Skeletal muscle satellite cell (primary cell): ENCODE data around the gene RBM20.
"Not testable (repeated sequence)": the region's sequence is repeated elsewhere in the genome, so short reads cannot be mapped to it uniquely, and the experiment has no call there.

Source experiments
- H3K27me3 ChIP-seq: 2 replicates; pipeline ENCODE4 v1.7.0; 2013; ENCODE audit warnings: low read length; ENCODE audit not compliant: control insufficient read depth, insufficient read depth
- H3K36me3 ChIP-seq: 2 replicates; pipeline ENCODE4 v1.7.0; 2013; ENCODE audit warnings: mild to moderate bottlenecking, control low read depth, low read length; ENCODE audit not compliant: insufficient read depth
- H3K4me1 ChIP-seq: 2 replicates; pipeline ENCODE4 v1.7.0; 2013; ENCODE audit warnings: low read length; ENCODE audit not compliant: control insufficient read depth, insufficient read depth
- H3K4me2 ChIP-seq: 2 replicates; pipeline ENCODE4 v1.7.0; 2013; ENCODE audit warnings: mild to moderate bottlenecking, low read length
- H3K4me3 ChIP-seq: 2 replicates; pipeline ENCODE4 v1.7.0; 2013; ENCODE audit warnings: low read length
- H3K9ac ChIP-seq: 2 replicates; pipeline ENCODE4 v1.7.0; 2013; ENCODE audit warnings: mild to moderate bottlenecking, low read depth, low read length, moderate library complexity
- H3K9me3 ChIP-seq: replicated peaks from 2 replicates; pipeline ENCODE4 v1.7.0; 2013; ENCODE audit warnings: mild to moderate bottlenecking, control low read depth, low read length

The RBM20 gene

DNA sequence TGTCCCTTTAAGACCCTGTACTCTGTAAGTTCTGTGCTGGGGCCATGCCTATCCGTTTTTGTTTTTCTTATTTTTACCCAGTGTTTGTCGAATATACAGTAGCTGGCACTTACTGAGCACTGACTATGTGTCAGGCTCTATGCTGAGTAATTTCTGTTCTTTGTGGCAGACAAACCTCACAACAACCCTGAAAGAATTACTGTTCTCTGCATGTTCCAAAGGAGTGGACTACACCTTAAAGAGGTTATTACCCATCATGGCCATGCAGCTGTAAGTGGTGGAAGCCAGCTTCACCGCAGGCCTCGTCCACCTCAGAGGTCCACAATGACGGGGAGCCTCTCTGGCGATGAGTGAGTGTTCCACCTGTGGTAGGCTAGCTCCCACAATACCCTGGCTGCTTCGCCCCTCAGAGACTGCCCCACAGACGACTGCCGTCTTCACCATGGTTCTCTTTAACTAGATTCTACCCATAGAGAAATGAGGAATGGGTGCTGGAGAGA is 30.1 kb upstream of the RBM20 start:
- Histone ChIP-seq H3K27me3 (peaks cover 8% of the 10 kb centered on the region), H3K9ac (no peak overlapping the region), H3K4me2 (no peak overlapping the region), H3K36me3 (no peaks in the 10 kb centered on the region), H3K4me3 (no peak overlapping the region), H3K4me1 (no peaks in the 10 kb centered on the region), H3K9me3 (no peaks in the 10 kb centered on the region)

DNA sequence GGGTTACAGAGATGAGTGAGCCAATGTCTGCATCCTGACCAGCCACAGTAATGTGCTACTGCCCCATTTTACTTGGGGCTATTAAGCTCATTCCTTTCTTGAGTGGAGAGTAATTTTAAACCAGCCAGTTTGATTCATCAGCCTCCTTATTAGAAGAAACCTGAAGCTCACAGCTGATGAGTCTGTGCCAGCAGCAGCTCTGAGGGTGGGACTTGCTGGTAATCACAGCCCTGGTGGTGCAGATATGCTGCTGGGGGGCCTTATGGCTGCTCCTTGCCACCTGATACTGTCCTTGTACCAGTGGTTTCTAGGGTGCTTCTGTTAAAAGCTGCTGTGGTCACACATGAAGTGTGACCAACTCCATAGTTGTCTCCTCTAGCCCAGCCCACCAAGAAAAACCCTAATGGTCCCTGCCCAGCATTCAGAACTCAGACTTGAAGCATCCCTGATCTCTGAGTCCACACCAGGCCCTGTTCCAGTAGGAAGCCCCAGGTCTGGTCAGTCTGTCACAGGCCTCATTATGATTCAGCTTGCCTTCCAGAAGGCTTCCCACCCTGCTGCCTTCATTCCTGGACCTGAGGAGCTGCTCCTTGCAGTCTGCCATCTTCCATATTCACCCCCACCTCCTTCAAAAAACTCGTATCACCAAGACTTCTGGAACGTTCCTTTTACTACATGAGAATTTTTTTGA is 28.9 kb upstream of the RBM20 start:
- no peaks in the 10 kb centered on the region for H3K4me1 ChIP-seq
- no peaks in the 10 kb centered on the region for H3K36me3 ChIP-seq
- H3K9me3 ChIP-seq = no peaks in the 10 kb centered on the region
- no peak overlapping the region for H3K4me2 ChIP-seq
- peaks cover 14% of the 10 kb centered on the region for H3K27me3 ChIP-seq
- H3K4me3 ChIP-seq = no peak overlapping the region
- H3K9ac ChIP-seq = no peak overlapping the region

DNA sequence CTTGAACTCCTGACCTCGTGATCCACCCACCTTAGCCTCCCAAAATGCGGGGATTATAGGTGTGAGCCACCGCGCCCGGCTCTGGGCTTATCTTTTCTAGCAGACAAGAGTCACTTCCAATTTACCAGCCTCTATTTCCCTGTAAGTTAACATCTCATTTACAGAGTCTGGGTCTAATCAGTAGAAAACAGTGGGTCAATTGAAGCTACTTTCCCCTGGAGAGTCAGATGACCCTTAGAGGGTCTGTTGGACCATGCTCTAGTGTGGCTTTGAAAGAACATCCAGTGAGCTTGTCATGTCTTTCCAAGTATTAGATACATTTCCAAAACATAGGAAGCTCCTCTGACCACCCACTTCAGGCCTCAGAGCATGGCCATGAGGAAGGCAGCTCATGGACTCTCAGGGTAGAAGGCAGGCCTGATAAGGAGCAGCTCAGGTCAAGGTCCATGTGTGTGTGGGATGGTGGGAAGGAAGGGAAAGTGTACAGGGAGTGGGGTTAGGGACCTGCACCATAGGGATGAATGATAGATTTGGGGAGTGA is 27.6 kb upstream of the RBM20 start:
- Histone ChIP-seq H3K4me3 (no peak overlapping the region), H3K36me3 (no peaks in the 10 kb centered on the region), H3K4me1 (no peaks in the 10 kb centered on the region), H3K9me3 (no peaks in the 10 kb centered on the region), H3K9ac (no peak overlapping the region), H3K4me2 (no peak overlapping the region), H3K27me3 (peaks cover 14% of the 10 kb centered on the region)

DNA sequence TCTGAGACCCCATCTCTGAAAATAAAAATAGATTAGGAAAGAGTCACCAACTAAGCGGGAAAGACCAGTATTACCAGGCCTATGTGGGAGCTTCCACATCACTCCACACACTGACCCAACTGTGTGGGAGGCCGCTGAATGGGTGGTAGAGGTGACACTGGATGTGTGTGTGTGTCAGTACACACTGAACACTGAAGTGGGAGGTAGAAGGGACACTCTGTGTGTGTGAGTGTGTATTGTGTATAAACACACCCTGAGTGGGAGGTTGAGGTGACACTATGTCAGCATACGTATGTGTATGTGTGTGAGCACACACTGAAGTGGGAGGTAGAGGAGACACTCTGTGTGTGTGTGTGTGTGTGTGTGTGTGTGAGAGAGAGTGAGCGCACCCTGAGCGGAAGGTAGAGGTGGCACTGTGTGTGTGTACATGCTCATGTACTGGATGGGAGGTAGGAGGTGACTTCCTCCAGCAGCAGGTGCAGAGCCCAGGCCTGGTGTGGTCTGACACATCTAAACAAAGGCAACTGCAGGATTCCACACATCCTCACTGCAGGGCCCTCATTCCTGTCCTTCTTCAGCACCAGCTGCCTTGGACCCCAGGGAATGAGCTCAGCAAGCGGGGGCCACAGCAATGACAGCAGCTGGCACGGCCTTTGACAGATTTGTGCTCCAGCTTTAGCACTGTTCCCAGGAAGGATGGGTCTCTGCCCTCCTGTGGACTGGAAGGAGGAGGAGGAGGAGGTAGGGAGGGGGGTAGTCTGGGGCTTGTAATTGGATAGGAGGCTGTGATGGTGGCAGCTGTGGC is 26.5 kb upstream of the RBM20 start:
- Histone ChIP-seq H3K27me3 (peaks cover 14% of the 10 kb centered on the region), H3K4me2 (no peak overlapping the region), H3K9me3 (no peaks in the 10 kb centered on the region), H3K9ac (no peak overlapping the region), H3K4me3 (no peak overlapping the region), H3K36me3 (no peaks in the 10 kb centered on the region), H3K4me1 (no peaks in the 10 kb centered on the region)

DNA sequence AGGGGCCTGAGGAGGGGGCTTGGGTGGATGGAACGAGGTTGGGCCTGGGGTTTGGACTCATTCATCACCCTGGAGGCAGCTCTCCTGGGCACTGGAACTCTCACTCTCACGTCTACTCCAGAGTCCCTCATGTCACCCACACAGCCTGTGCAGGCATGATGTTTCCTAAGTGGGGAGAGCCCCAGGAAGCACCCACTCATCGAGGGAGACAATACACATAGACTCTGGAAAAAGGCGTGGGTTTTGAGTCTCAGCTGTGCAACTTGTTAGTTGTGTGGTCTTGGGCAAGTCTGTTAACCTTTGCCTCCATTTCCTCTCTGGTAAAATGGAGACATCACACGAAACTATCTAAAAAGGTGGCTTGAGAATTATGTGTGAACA is 25.9 kb upstream of the RBM20 start:
- peaks cover 14% of the 10 kb centered on the region for H3K27me3 ChIP-seq
- H3K9me3 ChIP-seq = no peaks in the 10 kb centered on the region
- no peaks in the 10 kb centered on the region for H3K36me3 ChIP-seq
- no peaks in the 10 kb centered on the region for H3K4me1 ChIP-seq
- no peak overlapping the region for H3K4me2 ChIP-seq
- no peak overlapping the region for H3K9ac ChIP-seq
- no peak overlapping the region for H3K4me3 ChIP-seq

DNA sequence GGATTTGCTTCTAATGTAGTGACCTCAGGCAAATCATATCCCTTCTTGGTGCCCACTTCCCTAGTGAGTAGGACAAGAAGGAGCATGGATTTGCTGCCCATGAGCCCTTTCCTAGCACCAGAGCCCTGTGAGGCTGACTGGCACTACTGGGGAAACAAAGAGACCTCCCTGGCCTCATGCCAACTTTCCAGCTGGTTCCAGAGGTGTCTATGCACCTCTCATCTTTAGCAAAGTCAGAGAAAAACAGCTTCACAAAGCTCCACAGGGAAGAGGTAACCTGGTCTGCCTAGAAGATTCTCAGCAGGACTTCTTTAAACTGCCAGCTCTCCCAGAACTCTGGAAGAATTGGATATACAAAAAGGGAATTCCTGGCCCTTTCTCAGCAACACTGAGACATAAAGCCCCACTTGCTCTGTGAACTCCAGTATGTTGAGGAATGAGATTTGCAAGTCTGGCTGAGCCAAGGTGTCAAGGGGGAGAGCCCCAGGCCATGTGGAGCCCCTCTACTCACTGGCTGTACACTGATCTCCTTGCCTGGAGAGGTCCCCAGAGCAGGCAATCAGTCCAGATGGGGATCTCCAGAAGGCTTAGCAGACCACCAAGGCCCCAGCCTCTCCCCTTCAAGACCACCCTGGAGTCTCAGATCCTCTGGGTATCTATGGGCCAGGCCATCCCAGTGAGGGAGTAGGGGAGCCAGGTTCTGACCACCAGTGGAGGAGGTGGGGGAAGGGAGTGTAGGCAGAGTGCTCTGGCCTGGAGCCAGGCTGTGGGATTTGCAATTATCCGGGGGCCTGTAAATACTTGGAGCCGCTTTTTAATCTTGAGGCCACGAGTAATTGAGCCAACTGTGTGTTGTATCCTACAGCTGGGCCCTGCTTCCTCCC is 24.4 kb upstream of the RBM20 start:
- H3K9me3 ChIP-seq = no peaks in the 10 kb centered on the region
- H3K4me3 ChIP-seq = no peak overlapping the region
- peaks cover 14% of the 10 kb centered on the region for H3K27me3 ChIP-seq
- H3K9ac ChIP-seq = no peak overlapping the region
- H3K4me2 ChIP-seq = no peak overlapping the region
- no peaks in the 10 kb centered on the region for H3K36me3 ChIP-seq
- no peaks in the 10 kb centered on the region for H3K4me1 ChIP-seq

DNA sequence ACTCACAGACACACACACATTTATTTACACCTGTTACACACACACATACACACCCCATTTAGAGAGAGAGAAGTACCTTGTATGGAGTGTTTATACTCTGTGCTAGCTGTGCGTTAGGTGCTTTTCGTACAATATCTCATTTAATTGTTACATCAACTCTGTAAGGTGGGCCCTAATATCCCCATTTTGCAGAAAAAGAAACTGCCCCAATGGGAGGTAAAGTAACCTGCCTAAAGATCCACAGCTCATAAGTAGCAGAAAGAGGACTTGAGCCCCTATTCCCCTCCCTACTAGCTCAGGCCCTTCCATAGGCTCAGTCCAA is 23.8 kb upstream of the RBM20 start:
- Histone ChIP-seq H3K4me3 (no peak overlapping the region), H3K36me3 (no peaks in the 10 kb centered on the region), H3K9me3 (no peaks in the 10 kb centered on the region), H3K4me2 (no peak overlapping the region), H3K4me1 (no peaks in the 10 kb centered on the region), H3K9ac (no peak overlapping the region), H3K27me3 (peaks cover 15% of the 10 kb centered on the region)

DNA sequence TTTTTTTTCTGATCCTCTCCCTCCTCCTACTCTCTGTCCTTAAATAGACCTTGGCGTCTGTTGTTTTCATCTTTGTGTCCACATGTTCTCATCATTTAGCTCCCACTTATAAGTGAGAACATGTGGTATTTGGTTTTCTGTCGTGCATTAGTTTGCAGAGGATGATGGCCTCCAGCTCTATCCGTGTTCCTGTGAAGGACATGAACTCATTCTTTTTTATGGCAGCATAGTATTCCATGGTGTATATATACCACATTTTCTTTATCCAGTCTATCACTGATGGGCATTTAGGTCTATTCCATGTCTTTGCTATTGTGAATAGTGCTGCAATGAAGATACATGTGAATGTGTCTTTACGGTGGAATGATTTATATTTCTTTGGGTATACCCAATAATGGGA is 20.8 kb upstream of the RBM20 start:
- H3K9ac ChIP-seq, H3K9me3 ChIP-seq, H3K36me3 ChIP-seq, H3K4me1 ChIP-seq, H3K4me2 ChIP-seq, H3K4me3 ChIP-seq: not testable (repeated sequence)
- peaks cover 36% of the 10 kb centered on the region for H3K27me3 ChIP-seq

DNA sequence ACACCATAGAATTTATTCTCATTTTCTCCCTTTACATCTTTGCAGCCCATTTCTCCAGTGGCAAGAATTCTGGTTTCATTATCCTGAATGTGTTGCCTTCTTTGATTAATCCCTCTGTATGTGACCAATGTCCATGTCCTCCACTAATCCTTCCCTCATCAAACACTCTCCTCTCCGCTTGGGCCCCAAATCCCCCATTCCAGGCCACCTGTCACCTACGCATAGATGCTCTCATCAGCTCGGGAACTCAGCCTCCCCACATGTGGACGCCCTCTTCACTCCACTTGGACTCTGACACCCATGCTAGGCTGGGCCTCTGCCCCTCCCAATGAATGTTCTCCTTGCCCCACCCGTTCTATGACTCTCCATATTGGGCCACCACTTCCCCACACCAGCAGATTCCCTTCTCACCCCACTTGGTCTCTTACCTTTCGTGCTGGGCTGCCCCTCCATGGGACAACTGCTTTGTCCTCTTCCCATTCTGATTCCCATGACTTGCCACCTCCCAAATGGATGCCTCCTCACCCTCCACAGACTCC is 18.7 kb upstream of the RBM20 start:
- Histone ChIP-seq H3K9ac (no peak overlapping the region), H3K4me1 (peaks cover 12% of the 10 kb centered on the region), H3K36me3 (no peaks in the 10 kb centered on the region), H3K4me2 (no peak overlapping the region), H3K27me3 (peaks cover 32% of the 10 kb centered on the region), H3K9me3 (no peaks in the 10 kb centered on the region), H3K4me3 (no peak overlapping the region)

DNA sequence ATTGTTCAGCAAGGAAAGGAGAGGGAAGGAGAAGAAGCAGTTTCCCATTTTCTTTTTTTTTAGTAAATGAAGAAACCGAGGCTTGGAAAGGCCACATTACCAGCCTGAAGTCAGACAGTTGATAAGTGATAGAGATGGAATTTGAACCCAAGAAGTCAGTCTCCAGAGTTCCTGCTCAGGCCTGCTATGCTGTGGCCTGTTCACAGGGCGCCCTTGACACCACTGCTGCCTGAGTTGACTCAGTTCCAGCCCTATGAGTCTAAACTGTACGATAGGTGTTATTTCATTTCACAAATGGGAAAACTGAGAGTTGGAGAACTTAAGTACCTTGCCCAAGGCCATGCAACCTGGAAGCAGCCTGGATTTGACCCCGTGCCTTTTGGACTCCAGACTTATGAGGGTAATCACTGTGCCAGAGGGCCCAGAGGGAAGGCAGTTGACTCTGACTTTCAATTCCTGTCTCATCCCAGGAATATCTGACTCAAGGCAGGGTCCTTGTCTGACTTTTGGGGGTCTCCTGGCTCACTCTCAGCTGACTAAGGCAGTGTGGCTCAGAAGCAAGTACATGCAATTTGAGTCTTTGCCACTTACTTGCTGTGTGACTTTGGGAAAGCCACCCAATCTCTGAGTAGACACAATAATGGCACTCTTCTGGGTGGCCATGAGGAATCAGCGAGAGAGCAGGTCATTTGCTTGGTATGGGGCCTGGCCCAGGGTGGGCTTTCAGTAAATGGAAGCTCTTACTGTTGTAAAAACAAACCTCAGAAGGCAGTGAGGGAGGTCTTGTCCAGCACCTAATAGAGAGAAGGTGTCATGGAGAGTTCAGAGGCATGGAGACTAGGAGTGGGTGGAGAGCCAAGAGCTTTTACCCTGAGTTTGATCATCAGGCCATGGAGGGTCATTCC is 17.9 kb upstream of the RBM20 start:
- H3K27me3 ChIP-seq = peaks cover 32% of the 10 kb centered on the region
- peaks cover 12% of the 10 kb centered on the region for H3K4me1 ChIP-seq
- H3K9me3 ChIP-seq = no peaks in the 10 kb centered on the region
- H3K36me3 ChIP-seq = no peaks in the 10 kb centered on the region
- H3K9ac ChIP-seq = no peak overlapping the region
- H3K4me3 ChIP-seq = no peak overlapping the region
- no peak overlapping the region for H3K4me2 ChIP-seq
